GM12878 (cell line): ENCODE measurements around the gene SPPL3. TPM values are rescaled to one million over a fixed set of nuclear protein-coding genes. Genes with fewer than 3 reads are reported as not detected.

Experiments used
- ATAC-seq: fragments of 200-7000 bp; cut with Tn5 transposase; 3 replicates; pipeline ENCODE4 v1.9.1; 2020; ENCODE audit warnings: mild to moderate bottlenecking, moderate library complexity
- BruUV-seq: library from RNA; stranded (reverse); fragments of 400-500 nt; replicated peaks from 2 replicates; lab custom pipeline; 2021; lab: Mats Ljungman, UMichigan
- CTCF ChIA-PET: fragments of 300-600 bp; sonication (Branson Sonifier 250); formaldehyde crosslinking; extraction: SDS; loops from one replicate; lab custom pipeline; 2021; ENCODE audit warnings: inconsistent platforms; lab: Yijun Ruan, JAX
- POLR2A ChIA-PET: fragments of 350-600 bp; formaldehyde crosslinking; extraction: SDS; loops from one replicate; lab custom pipeline; 2021; ENCODE audit warnings: inconsistent platforms; lab: Charles Lee
- RAD21 ChIA-PET: fragments of 300-600 bp; sonication (Branson Sonifier 250); formaldehyde crosslinking; loops from one replicate; lab custom pipeline; 2023; ENCODE audit warnings: antibody characterized with exemption; ENCODE audit not compliant: unreplicated experiment; lab: Charles Lee
- SMC1A ChIA-PET: fragments of 300-600 bp; sonication (Branson Sonifier 250); formaldehyde crosslinking; loops from one replicate; lab custom pipeline; 2023; ENCODE audit not compliant: unreplicated experiment, uncharacterized antibody; lab: Charles Lee
- DNase-seq: peaks from one replicate; pipeline ENCODE4 v3.0.0-alpha.2; 2011; ENCODE audit warnings: low read depth, low spot score
- FAIRE-seq: peaks from 3 replicates; lab custom pipeline; 2011; peaks lifted over from hg19 to GRCh38; lab: Jason Lieb, UNC
- H2AFZ ChIP-seq: 2 replicates; pipeline ENCODE4 v1.6.0; 2011; ENCODE audit warnings: low read depth, low read length, control low read depth; ENCODE audit not compliant: control insufficient read depth
- H3K27ac ChIP-seq: 2 replicates; pipeline ENCODE4 v1.5.1; 2011; ENCODE audit warnings: control low read depth; ENCODE audit not compliant: control insufficient read depth, insufficient read depth
- H3K27me3 ChIP-seq, 2 experiments: replicated peaks in 1 of 2; 2 replicates each; pipeline versions ENCODE4 v1.6.0 to v1.6.1; 2011; ENCODE audit warnings: low read length in 1 of 2; ENCODE audit not compliant: control insufficient read depth in 2 of 2, insufficient read depth in 2 of 2
- H3K36me3 ChIP-seq, 2 experiments: 2 replicates each; pipeline ENCODE4 v1.5.1; 2011; ENCODE audit warnings: low read length in 1 of 2; ENCODE audit not compliant: control insufficient read depth in 2 of 2, insufficient read depth in 2 of 2
- H3K4me1 ChIP-seq: 2 replicates; pipeline ENCODE4 v1.6.1; 2011; ENCODE audit warnings: mild to moderate bottlenecking, low read length, moderate library complexity, mixed read lengths; ENCODE audit not compliant: control insufficient read depth, insufficient read depth
- H3K4me2 ChIP-seq: 2 replicates; pipeline ENCODE4 v1.6.0; 2011; ENCODE audit warnings: control low read depth; ENCODE audit not compliant: control insufficient read depth, insufficient read depth
- H3K4me3 ChIP-seq: fragments of 200-600 bp; sonication (generic); 2 replicates; pipeline ENCODE4 v1.5.1; 2016
- H3K79me2 ChIP-seq: 2 replicates; pipeline ENCODE4 v1.6.0; 2011; ENCODE audit warnings: low read length; ENCODE audit not compliant: control insufficient read depth, insufficient read depth
- H3K9ac ChIP-seq: 2 replicates; pipeline ENCODE4 v1.8.0; 2011; ENCODE audit warnings: low read length, control low read depth, mixed read lengths; ENCODE audit not compliant: control insufficient read depth, insufficient read depth
- H3K9me3 ChIP-seq: replicated peaks from 3 replicates; pipeline ENCODE4 v1.5.1; 2011; ENCODE audit warnings: mild to moderate bottlenecking, low read length; ENCODE audit not compliant: control insufficient read depth, insufficient read depth
- H4K20me1 ChIP-seq: 2 replicates; pipeline ENCODE4 v1.6.0; 2011; ENCODE audit not compliant: control insufficient read depth, insufficient read depth
- ATF7 ChIP-seq: fragments of 450-650 bp; IDR thresholded peaks from 2 replicates; pipeline ENCODE4 v1.6.1; 2016; ENCODE audit warnings: low read depth, mild to moderate bottlenecking
- CHD1 ChIP-seq: IDR thresholded peaks from 2 replicates; pipeline ENCODE4 v1.6.1; 2012; ENCODE audit warnings: low read depth, low read length, improper control_type of control experiment
- DPF2 ChIP-seq: fragments of 450-650 bp; IDR thresholded peaks from 2 replicates; pipeline ENCODE4 v1.6.1; 2017; ENCODE audit warnings: mild to moderate bottlenecking
- EED ChIP-seq: sonication (generic); IDR thresholded peaks from 2 replicates; pipeline ENCODE4 v1.6.1; 2016; ENCODE audit warnings: antibody characterized with exemption, low read depth
- FOS ChIP-seq: IDR thresholded peaks from 3 replicates; pipeline ENCODE4 v1.6.1; 2011; ENCODE audit warnings: borderline replicate concordance; ENCODE audit not compliant: insufficient read length; ENCODE audit errors: extremely low read depth
- IKZF1 ChIP-seq: fragments of 450-650 bp; conservative IDR thresholded peaks from 2 replicates; pipeline ENCODE4 v1.6.1; 2017; ENCODE audit warnings: antibody characterized with exemption, mild to moderate bottlenecking
- IKZF2 ChIP-seq, 2 experiments: fragments of 450-650 bp; IDR thresholded peaks; 2 replicates each; pipeline ENCODE4 v1.6.1; 2017; ENCODE audit warnings: mild to moderate bottlenecking in 2 of 2, moderate library complexity in 2 of 2
- JUND ChIP-seq: IDR thresholded peaks from 2 replicates; pipeline ENCODE4 v1.6.1; 2012; ENCODE audit warnings: low read depth, mild to moderate bottlenecking, low read length, improper control_type of control experiment, moderate library complexity
- MEF2A ChIP-seq: IDR thresholded peaks from 2 replicates; pipeline ENCODE4 v1.6.1; 2011; ENCODE audit warnings: low read depth, mild to moderate bottlenecking, low read length, moderate library complexity; ENCODE audit not compliant: insufficient read depth
- MYC ChIP-seq: IDR thresholded peaks from 2 replicates; pipeline ENCODE4 v1.6.1; 2011; ENCODE audit warnings: mild to moderate bottlenecking, low read length, moderate library complexity, inconsistent platforms; ENCODE audit not compliant: insufficient read depth, insufficient replicate concordance, insufficient read length, severe bottlenecking
- PKNOX1 ChIP-seq: fragments of 450-650 bp; IDR thresholded peaks from 2 replicates; pipeline ENCODE4 v1.6.1; 2016; ENCODE audit warnings: mild to moderate bottlenecking
- POLR2AphosphoS2 ChIP-seq: IDR thresholded peaks from 2 replicates; pipeline ENCODE4 v1.6.1; 2011; ENCODE audit warnings: low read depth, mild to moderate bottlenecking, low read length, improper control_type of control experiment, moderate library complexity
- POU2F2 ChIP-seq: IDR thresholded peaks from 3 replicates; pipeline ENCODE4 v1.6.1; 2011; ENCODE audit warnings: low read depth, mild to moderate bottlenecking, low read length, borderline replicate concordance
- RAD21 ChIP-seq: IDR thresholded peaks from 2 replicates; pipeline ENCODE4 v1.6.1; 2011; ENCODE audit warnings: mild to moderate bottlenecking, low read depth, low read length, moderate library complexity; ENCODE audit not compliant: insufficient read depth
- RUNX3 ChIP-seq: IDR thresholded peaks from 2 replicates; pipeline ENCODE4 v1.6.1; 2012; ENCODE audit warnings: low read length, inconsistent platforms
- SREBF1 ChIP-seq: IDR thresholded peaks from 2 replicates; pipeline ENCODE4 v1.6.1; 2012; ENCODE audit warnings: mild to moderate bottlenecking, low read length
- ZNF217 ChIP-seq: fragments of 450-650 bp; IDR thresholded peaks from 2 replicates; pipeline ENCODE4 v1.6.1; 2017; ENCODE audit warnings: antibody characterized with exemption, mild to moderate bottlenecking
- ZNF24 ChIP-seq: fragments of 450-650 bp; IDR thresholded peaks from 2 replicates; pipeline ENCODE4 v1.6.1; 2017; ENCODE audit warnings: antibody characterized with exemption, mild to moderate bottlenecking
- ZNF384 ChIP-seq: IDR thresholded peaks from 2 replicates; pipeline ENCODE4 v1.6.1; 2012; ENCODE audit warnings: low read depth, mild to moderate bottlenecking, low read length, improper control_type of control experiment, borderline replicate concordance
- ZNF622 ChIP-seq: fragments of 450-650 bp; IDR thresholded peaks from 2 replicates; pipeline ENCODE4 v1.6.1; 2017; ENCODE audit warnings: mild to moderate bottlenecking, inconsistent platforms
- WGBS: methylation state at CpG from one replicate; pipeline ENCODE4 v1.1.6; 2016; ENCODE audit warnings: low lambda C conversion rate; ENCODE audit not compliant: insufficient replicate concordance, insufficient coverage; ENCODE audit errors: missing lambda C conversion rate; 5-methylcytosine and 5-hydroxymethylcytosine counted together
- in situ Hi-C: fragments of 300-500 bp; cut with MboI; formaldehyde crosslinking; loops from 9 replicates; pipeline ENCODE4 v1.14.3; 2018; ENCODE audit warnings: mixed read lengths
- intact Hi-C: fragments of 100-400 bp; cut with micrococcal nuclease; formaldehyde crosslinking; loops from one replicate; pipeline ENCODE4 v1.14.2; 2022; ENCODE audit not compliant: unreplicated experiment
- polyA plus RNA-seq, 11 experiments: library from polyadenylated mRNA; depleted of rRNA in 4 of 11; unstranded in 6 of 11; stranded (reverse) in 5 of 11; fragments of >200 nt; fragmentation: Nextera tagmentation in 4 of 11; fragmentation: Illumina TruSeq in 1 of 11; extraction: Ambion mirVana in 4 of 11; extraction: Trizol in 1 of 11; gene quantifications; 1 replicate in 1 of 11; 2 replicates in 10 of 11; pipeline versions ENCODE4 v1.2.1 to v1.2.3, GENCODE V29; 2011 to 2016; ENCODE audit warnings: inconsistent platforms in 2 of 11, missing spikeins in 2 of 11, low read depth in 1 of 11
- total RNA-seq, 4 experiments: library from RNA; depleted of rRNA in 3 of 4; stranded (reverse); fragments of >200 nt in 3 of 4; fragmentation: Illumina TruSeq in 1 of 4; extraction: Trizol in 1 of 4; gene quantifications; 2 replicates each; pipeline versions ENCODE4 v1.2.1 to v1.2.3, GENCODE V29; 2013 to 2021

SPPL3 gene
- total and polyA plus RNA-seq, 10 of the 15 experiments (the other 5 are each of a cell fraction or from before 2014, with no cell fraction given): 4.3 to 45.5 (median 11.7) TPM

GRCh38 chr12:120797677-120798642, 106.2 kb downstream of the SPPL3 start:
- Histone ChIP-seq H3K9me3 (peaks cover 17% of the 10 kb centered on the region), H3K9ac (peak overlapping the region; percentile 47), H3K4me3 (peak overlapping the region; percentile 35), H3K4me1 (peaks cover 46% of the 10 kb centered on the region), H3K27me3 (no peaks in the 10 kb centered on the region), H3K4me2 (peak overlapping the region; percentile 91), H2AFZ (no peak overlapping the region), H4K20me1 (no peaks in the 10 kb centered on the region), H3K36me3 (peaks cover 0 to 2% of the 10 kb centered on the region in 2 experiments; a peak in 1 of 4 replicates), H3K27ac (peak overlapping the region; percentile 76), H3K79me2 (peaks cover 20% of the 10 kb centered on the region)
- ChIA-PET RAD21 (interaction anchor here (1.4 to 4.8 kb wide), 14 partner anchors 21 to 174 kb away, joined by 3 to 41 read pairs (median 13); partner anchors contain the start of gene MLEC), CTCF (interaction anchor here (0.8 to 4.9 kb wide), 21 partner anchors 11 to 262 kb away, joined by 3 to 35 read pairs (median 5); no protein-coding TSS in a partner anchor), POLR2A (interaction anchor here (0.6 to 3.0 kb wide), 12 partner anchors 16 to 174 kb away, joined by 3 to 15 read pairs (median 5); no protein-coding TSS in a partner anchor), SMC1A (interaction anchor here (0.5 to 11.6 kb wide), 21 partner anchors 9 to 298 kb away, joined by 3 to 164 read pairs (median 5); partner anchors contain the start of gene POP5)
- in situ Hi-C loops: no loop called here
- intact Hi-C loops: loop anchor here (5.0 kb wide), 1 partner anchor 49 kb away; no protein-coding TSS in a partner anchor
- no TSS peak for BruUV-seq
- peak; percentile 66 for ATAC-seq
- DNase-seq: peak; percentile 51
- no peak for FAIRE-seq
- 24% methylated on average over 7 of the region's 7 CpGs for whole genome bisulfite sequencing
- TF ChIP-seq JUND (no peak), ZNF217 (peak; percentile 41; the same call in 1 of the 2 replicates), CHD1 (no peak), IKZF2 (IDR thresholded peaks at IDR 0.05) (peak; percentile 57 to 68), RUNX3 (0 out of 2 replicates have a peak, but pooled peaks have one; percentile 4), EED (0 out of 2 replicates have a peak, but pooled peaks have one; percentile 17), SREBF1 (no peak), FOS (no peak), PKNOX1 (peak; percentile 65), POU2F2 (peak; percentile 43; the same call in 1 of the 3 replicates), MEF2A (no peak), ZNF384 (no peak), MYC (no peak), POLR2AphosphoS2 (no peak), RAD21 (peak; percentile 32; the same call in 1 of the 2 replicates), IKZF1 (peak; percentile 54), DPF2 (0 out of 2 replicates have a peak, but pooled peaks have one; percentile 11), ATF7 (no peak), ZNF24 (no peak), ZNF622 (no peak)
